HFF-Myc (cell line): ENCODE measurements around the gene PGBD5.

ENCODE experiments used
- DNase-seq: peaks from one replicate; pipeline ENCODE4 v3.0.0-alpha.2; 2011; ENCODE audit warnings: low read depth; ENCODE audit errors: extremely low read depth
- H3K4me3 ChIP-seq: replicated peaks from 2 replicates; pipeline ENCODE4 v1.5.1; 2011; ENCODE audit warnings: low read depth, mild to moderate bottlenecking, control low read depth, low read length
- CTCF ChIP-seq: IDR thresholded peaks from 2 replicates; pipeline ENCODE4 v1.5.1; 2012; ENCODE audit warnings: mild to moderate bottlenecking, low read depth, low read length, control low read depth; ENCODE audit errors: missing control alignments

PGBD5 gene

DNA sequence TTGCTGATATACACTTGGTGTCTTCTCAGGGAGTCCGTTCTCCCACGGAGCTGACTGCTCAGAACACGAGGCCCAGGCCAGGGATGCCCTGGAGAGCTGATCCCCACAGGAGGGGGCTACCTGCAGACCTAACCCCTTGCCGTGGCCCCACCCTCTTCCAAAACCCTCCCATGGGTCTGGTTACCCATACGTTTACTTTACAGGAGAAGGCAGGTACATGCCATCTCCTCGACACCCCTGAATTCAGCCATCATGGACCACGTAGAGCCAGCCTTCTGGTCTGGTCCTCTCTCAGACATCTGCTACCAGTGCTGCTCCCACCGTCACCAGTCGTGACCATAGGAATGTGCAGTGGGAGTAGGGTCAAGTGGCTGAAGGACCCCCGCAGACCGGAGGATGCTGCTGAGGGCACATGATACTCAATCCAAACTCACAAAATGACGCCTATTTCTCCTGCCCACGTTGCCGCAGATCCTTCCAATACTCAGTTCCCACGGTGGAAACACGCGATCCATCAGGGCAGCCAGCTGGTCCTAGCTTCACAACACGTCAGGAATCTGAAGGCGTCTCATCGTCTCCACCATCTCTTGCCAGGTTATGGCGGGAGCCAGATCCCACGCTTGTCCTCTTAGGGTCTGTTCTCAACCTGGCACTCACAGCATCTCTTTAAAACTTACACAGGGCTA, 26.7 kb downstream of the PGBD5 start:
- TF ChIP-seq CTCF: no peak
- no peak for DNase-seq

DNA sequence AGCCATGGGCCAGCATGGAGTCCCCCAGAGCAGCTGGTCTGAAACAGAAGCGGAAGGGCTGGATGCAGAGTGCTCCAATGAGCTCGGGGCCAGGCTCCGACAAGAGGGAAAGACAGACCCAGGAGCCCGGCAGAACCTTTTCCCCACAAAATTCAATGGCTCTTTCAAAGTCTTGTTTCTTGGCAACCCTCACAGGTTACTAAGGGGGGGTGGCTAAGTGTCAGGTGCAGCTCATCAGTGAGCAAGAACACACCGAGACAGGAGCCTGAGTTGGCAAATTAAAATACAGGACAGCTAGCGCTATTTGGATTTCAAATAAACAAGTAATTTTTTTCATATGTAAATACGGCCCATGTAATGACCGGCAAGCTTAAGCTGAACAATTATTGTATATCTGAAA, 27.3 kb downstream of the PGBD5 start:
- TF ChIP-seq CTCF: no peak
- DNase-seq: no peak
- no peak overlapping the region for H3K4me3 ChIP-seq

More for the DNA sequence above, 26.7 kb downstream of the PGBD5 start:
- H3K4me3 ChIP-seq: no peak overlapping the region

- TF ChIP-seq CTCF: no peak
- DNase-seq: no peak
- no peak overlapping the region for H3K4me3 ChIP-seq
These were observed 29.2 kb downstream of the PGBD5 start for GRCh38 chr1:230396966-230397365.

DNA sequence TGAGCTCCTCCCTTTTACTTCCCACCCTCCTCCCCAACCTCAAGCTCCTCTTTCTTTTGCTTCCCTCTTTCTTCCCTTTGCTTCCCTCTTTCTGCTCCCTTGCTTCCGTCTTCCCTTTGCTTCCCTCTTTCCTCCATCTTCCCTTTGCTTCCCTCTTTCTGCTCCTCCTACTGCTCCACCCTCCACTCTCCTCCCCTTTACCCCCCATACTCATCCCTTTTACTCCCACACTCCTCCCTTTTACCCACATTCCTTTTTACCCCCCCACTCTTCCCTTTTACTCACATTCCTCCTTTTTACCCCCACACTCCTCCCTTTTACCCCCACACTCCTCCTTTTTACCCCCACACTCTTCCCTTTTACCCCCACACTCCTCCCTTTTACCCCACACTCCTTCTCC, 30.2 kb downstream of the PGBD5 start:
- H3K4me3 ChIP-seq: no peak overlapping the region
- no peak for TF ChIP-seq CTCF
- no peak for DNase-seq

- TF ChIP-seq CTCF: no peak
- no peak for DNase-seq
- H3K4me3 ChIP-seq: no peak overlapping the region
These were observed 31.4 kb downstream of the PGBD5 start for GRCh38 chr1:230394741-230395140.

DNA sequence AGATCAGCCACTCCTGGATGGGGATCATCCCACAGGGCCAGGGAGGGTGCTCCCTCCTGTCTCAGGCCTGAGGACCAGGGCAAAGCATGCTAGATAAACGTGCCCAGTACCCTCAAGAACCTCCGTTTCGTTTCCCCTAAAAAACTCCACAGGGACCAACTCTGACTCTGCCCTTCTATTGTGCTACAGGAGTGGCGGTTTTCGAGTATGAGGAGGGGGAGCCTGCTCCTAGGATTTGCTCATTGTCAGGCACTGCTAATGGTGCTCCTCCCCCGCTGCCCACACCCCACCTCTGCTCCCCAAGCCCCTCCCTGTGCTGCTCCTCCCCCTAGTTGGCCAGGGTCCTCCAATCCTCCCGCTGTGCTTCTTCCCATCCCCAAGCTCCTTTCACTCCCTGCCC, 32.0 kb downstream of the PGBD5 start:
- DNase-seq: no peak
- TF ChIP-seq CTCF: no peak
- no peak overlapping the region for H3K4me3 ChIP-seq

GRCh38 chr1:230393722-230394121, 32.4 kb downstream of the PGBD5 start:
- DNase-seq: no peak
- no peak for TF ChIP-seq CTCF
- no peak overlapping the region for H3K4me3 ChIP-seq
